Caco-2 (cell line): ENCODE measurements around the gene SLC6A17. TPM values are rescaled to one million over a fixed set of nuclear protein-coding genes. Genes with fewer than 3 reads are reported as not detected.

Source experiments
- BruUV-seq: library from RNA; stranded (reverse); fragments of 400-500 nt; replicated peaks from 2 replicates; lab custom pipeline; 2021; lab: Mats Ljungman, UMichigan
- CTCF ChIA-PET: fragments of 300-600 bp; sonication (Branson Sonifier 250); formaldehyde crosslinking; loops from one replicate; lab custom pipeline; 2022; ENCODE audit warnings: antibody characterized with exemption; lab: Charles Lee
- POLR2A ChIA-PET: fragments of 300-600 bp; sonication (Branson Sonifier 250); formaldehyde crosslinking; loops from one replicate; lab custom pipeline; 2022; ENCODE audit warnings: antibody characterized with exemption; lab: Charles Lee
- DNase-seq, 2 experiments: peaks; one replicate each; pipeline versions ENCODE4 v3.0.0 to v3.0.0-alpha.2; 2020 to 2022
- H3K27me3 ChIP-seq: replicated peaks from 2 replicates; pipeline ENCODE4 v1.6.0; 2011; ENCODE audit warnings: low read length; ENCODE audit not compliant: control insufficient read depth, insufficient read depth
- H3K36me3 ChIP-seq: 2 replicates; pipeline ENCODE4 v1.5.1; 2011; ENCODE audit warnings: low read length; ENCODE audit not compliant: control insufficient read depth, insufficient read depth
- H3K4me1 ChIP-seq: fragments of 250-450 bp; sonication (Bioruptor Pico); 2 replicates; pipeline ENCODE4 v1.5.1; 2020; ENCODE audit warnings: mild to moderate bottlenecking
- H3K4me3 ChIP-seq: 2 replicates; pipeline ENCODE4 v1.5.1; 2011; ENCODE audit warnings: low read depth, mild to moderate bottlenecking, control low read depth, low read length
- H3K9me3 ChIP-seq: fragments of 250-450 bp; sonication (Bioruptor Pico); 2 replicates; pipeline ENCODE4 v1.5.1; 2020; ENCODE audit warnings: mild to moderate bottlenecking, moderate library complexity
- H3K27ac Mint-ChIP-seq: one replicate; pipeline ENCODE4 v1.8.0; 2022; ENCODE audit warnings: mixed read lengths; ENCODE audit not compliant: unreplicated experiment
- H3K27me3 Mint-ChIP-seq: one replicate; pipeline ENCODE4 v1.8.0; 2022; ENCODE audit warnings: mixed read lengths; ENCODE audit not compliant: insufficient read depth, unreplicated experiment
- H3K36me3 Mint-ChIP-seq: one replicate; pipeline ENCODE4 v1.8.0; 2022; ENCODE audit warnings: mild to moderate bottlenecking, mixed read lengths; ENCODE audit not compliant: insufficient read depth, unreplicated experiment
- H3K4me1 Mint-ChIP-seq: one replicate; pipeline ENCODE4 v1.8.0; 2022; ENCODE audit warnings: low read depth, mixed read lengths; ENCODE audit not compliant: unreplicated experiment
- H3K4me3 Mint-ChIP-seq: one replicate; pipeline ENCODE4 v1.8.0; 2022; ENCODE audit warnings: mild to moderate bottlenecking, moderate library complexity, mixed read lengths; ENCODE audit not compliant: unreplicated experiment
- H3K9me3 Mint-ChIP-seq: one replicate; pipeline ENCODE4 v1.8.0; 2022; ENCODE audit warnings: mixed read lengths; ENCODE audit not compliant: unreplicated experiment
- CTCF ChIP-seq, 2 experiments: fragments of 200-600 bp in 1 of 2; IDR thresholded peaks; 1 replicate in 1 of 2; 2 replicates in 1 of 2; pipeline versions ENCODE4 v1.5.1 to v1.8.0; 2011 to 2022; ENCODE audit warnings: antibody characterized with exemption in 1 of 2, control low read depth in 1 of 2, inconsistent platforms in 1 of 2, low read depth in 1 of 2, low read length in 1 of 2, mild to moderate bottlenecking in 1 of 2, moderate library complexity in 1 of 2; ENCODE audit not compliant: insufficient read depth in 1 of 2, severe bottlenecking in 1 of 2, unreplicated experiment in 1 of 2
- intact Hi-C: fragments of 100-400 bp; cut with micrococcal nuclease; formaldehyde crosslinking; loops from one replicate; pipeline ENCODE4 v1.10.0; 2022; ENCODE audit not compliant: unreplicated experiment
- total RNA-seq: library from RNA; stranded (reverse); gene quantifications from 2 replicates; pipeline ENCODE4 v1.2.3, GENCODE V29; 2022

The SLC6A17 gene
- total RNA-seq, 1 experiment from 2014 or later: not detected

GRCh38 chr1:110242062-110242461 lies 91.8 kb downstream of the SLC6A17 start:
- H3K27ac Mint-ChIP-seq: no peak overlapping the region
- no peak overlapping the region for H3K4me3 ChIP-seq
- no peak for TF ChIP-seq CTCF (IDR thresholded peaks at IDR 0.05; ENCODE audit: insufficient read depth in 1 of 2, low read depth in 1 of 2, low read length in 1 of 2, severe bottlenecking in 1 of 2, unreplicated experiment in 1 of 2)
- no peak for DNase-seq
- H3K4me1 ChIP-seq: no peaks in the 10 kb centered on the region
- CTCF ChIA-PET: no interaction called here
- BruUV-seq: no TSS peak
- no peaks in the 10 kb centered on the region for H3K36me3 ChIP-seq
- no peaks in the 10 kb centered on the region for H3K27me3 ChIP-seq
- no peaks in the 10 kb centered on the region for H3K4me1 Mint-ChIP-seq
- peaks cover 3% of the 10 kb centered on the region for H3K27me3 Mint-ChIP-seq
- no peak overlapping the region for H3K4me3 Mint-ChIP-seq
- POLR2A ChIA-PET: no interaction called here
- intact Hi-C loops: no loop called here
- H3K36me3 Mint-ChIP-seq: no peaks in the 10 kb centered on the region
- no peaks in the 10 kb centered on the region for H3K9me3 ChIP-seq
- no peaks in the 10 kb centered on the region for H3K9me3 Mint-ChIP-seq

DNA sequence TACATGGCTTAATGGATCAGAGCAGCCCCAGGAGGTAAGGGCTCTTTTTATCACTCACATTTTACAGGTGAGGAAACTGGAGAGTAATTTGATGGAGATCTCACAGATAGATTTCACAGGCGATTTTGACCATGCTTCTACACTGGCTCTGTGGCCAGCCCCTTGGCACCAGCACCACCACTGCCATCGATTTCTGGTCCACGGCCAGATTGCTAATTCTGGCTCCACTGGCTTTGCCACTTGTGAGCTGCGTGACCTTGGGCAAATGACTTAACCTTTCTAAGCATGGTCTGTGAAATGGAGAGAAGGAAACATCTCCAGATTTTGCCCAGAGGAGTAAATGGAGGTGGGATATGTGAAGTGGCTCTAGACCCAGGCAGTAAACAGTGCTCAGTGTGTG lies 92.4 kb downstream of the SLC6A17 start:
- no peak overlapping the region for H3K27ac Mint-ChIP-seq
- CTCF ChIA-PET: no interaction called here

GRCh38 chr1:110243146-110243545 lies 92.9 kb downstream of the SLC6A17 start:
- TF ChIP-seq CTCF (IDR thresholded peaks at IDR 0.05; ENCODE audit: insufficient read depth in 1 of 2, low read depth in 1 of 2, low read length in 1 of 2, severe bottlenecking in 1 of 2, unreplicated experiment in 1 of 2): no peak
- Histone ChIP-seq H3K27me3 (no peaks in the 10 kb centered on the region), H3K4me1 (no peaks in the 10 kb centered on the region), H3K9me3 (no peaks in the 10 kb centered on the region), H3K36me3 (no peaks in the 10 kb centered on the region), H3K4me3 (no peak overlapping the region)
- ChIA-PET CTCF (no interaction called here), POLR2A (no interaction called here)
- Mint-ChIP-seq H3K4me1 (no peaks in the 10 kb centered on the region), H3K9me3 (no peaks in the 10 kb centered on the region), H3K36me3 (no peaks in the 10 kb centered on the region), H3K27ac (no peak overlapping the region), H3K4me3 (no peak overlapping the region), H3K27me3 (peaks cover 3% of the 10 kb centered on the region)
- no TSS peak for BruUV-seq
- intact Hi-C loops: no loop called here
- DNase-seq: no peak

More for the DNA sequence above, 92.4 kb downstream of the SLC6A17 start:
- intact Hi-C loops: no loop called here
- POLR2A ChIA-PET: no interaction called here
- Histone ChIP-seq H3K27me3 (no peaks in the 10 kb centered on the region), H3K9me3 (no peaks in the 10 kb centered on the region), H3K4me1 (no peaks in the 10 kb centered on the region), H3K4me3 (no peak overlapping the region), H3K36me3 (no peaks in the 10 kb centered on the region)
- no peak for DNase-seq
- H3K27me3 Mint-ChIP-seq: peaks cover 3% of the 10 kb centered on the region
- H3K36me3 Mint-ChIP-seq: no peaks in the 10 kb centered on the region
- H3K4me1 Mint-ChIP-seq: no peaks in the 10 kb centered on the region
- no peak overlapping the region for H3K4me3 Mint-ChIP-seq
- no peak for TF ChIP-seq CTCF (IDR thresholded peaks at IDR 0.05; ENCODE audit: insufficient read depth in 1 of 2, low read depth in 1 of 2, low read length in 1 of 2, severe bottlenecking in 1 of 2, unreplicated experiment in 1 of 2)
- BruUV-seq: no TSS peak
- no peaks in the 10 kb centered on the region for H3K9me3 Mint-ChIP-seq
